COR-L47 (cell line): ENCODE data around the gene PRKAR2A.
"Not testable (repeated sequence)": the region's sequence is repeated elsewhere in the genome, so short reads cannot be mapped to it uniquely, and the experiment has no call there.

Experiments
- DNase-seq: peaks from one replicate; lab custom pipeline; 2025; lab: John Stamatoyannopoulos, UW

The PRKAR2A gene

DNA sequence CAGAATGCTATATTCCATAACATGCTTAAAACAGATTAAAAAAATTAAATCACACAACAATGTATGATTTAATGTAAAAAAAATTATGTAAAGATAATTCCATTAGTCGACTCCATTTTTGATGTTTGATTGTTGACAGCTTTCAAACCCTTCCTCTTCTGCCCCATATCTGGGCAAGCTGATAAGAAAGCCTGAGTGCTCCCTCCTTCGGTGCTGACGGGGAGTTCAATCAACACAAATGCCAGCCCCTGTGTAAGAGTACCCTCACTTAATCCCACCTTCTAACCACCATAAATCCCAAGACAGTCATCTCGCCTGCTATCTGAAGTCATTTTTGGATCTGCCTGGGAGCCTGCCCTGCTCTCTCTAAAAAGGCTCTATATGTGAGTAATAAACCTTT lies 70.8 kb downstream of the PRKAR2A start:
- DNase-seq, result no peak

DNA sequence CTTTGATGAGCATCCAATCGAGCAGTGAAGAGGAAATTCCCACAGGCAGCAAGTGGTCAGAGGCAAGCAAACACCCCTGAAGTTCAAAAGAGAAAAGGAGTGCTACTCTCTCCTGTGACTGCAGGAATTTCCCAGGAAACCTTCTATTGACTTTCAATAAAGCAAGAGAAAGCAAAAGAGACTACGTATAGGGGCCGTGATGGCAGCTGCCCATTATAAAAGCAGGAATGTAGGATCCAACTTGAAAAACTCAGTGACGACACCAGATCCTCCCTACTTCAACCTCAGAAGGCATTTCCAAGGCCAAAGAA lies 77.5 kb downstream of the PRKAR2A start:
- no peak for DNase-seq

- peak; percentile 5 for DNase-seq
These were observed 82.3 kb downstream of the PRKAR2A start for GRCh38 chr3:48765376-48765775.

DNA sequence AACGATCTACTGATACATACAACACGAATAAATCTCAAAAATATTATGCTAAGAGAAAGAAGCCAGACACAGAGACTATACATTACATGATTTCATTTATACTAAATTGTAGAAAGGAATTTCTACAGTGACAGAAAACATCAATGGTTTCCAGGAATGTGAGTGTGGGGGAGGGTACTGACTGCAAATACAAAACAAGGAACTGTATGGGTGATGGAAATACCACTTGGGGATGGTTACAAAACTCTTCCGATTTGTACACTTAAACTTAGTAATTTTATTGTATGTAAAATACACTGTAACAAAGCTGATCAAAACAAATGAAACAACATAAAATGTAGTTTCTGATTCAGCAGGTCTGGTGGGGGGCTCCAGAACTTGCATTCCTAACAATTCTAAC lies 84.9 kb downstream of the PRKAR2A start:
- no peak for DNase-seq

GRCh38 chr3:48759991-48760540 lies 87.6 kb downstream of the PRKAR2A start:
- DNase-seq, result not testable (repeated sequence)

GRCh38 chr3:48759531-48759930 lies 88.1 kb downstream of the PRKAR2A start:
- DNase-seq, result not testable (repeated sequence)

- DNase-seq, result no peak
These were observed 88.6 kb downstream of the PRKAR2A start for GRCh38 chr3:48759071-48759470.

- DNase-seq, result no peak
These were observed 91.0 kb downstream of the PRKAR2A start for GRCh38 chr3:48756640-48757039.

- no peak for DNase-seq
These were observed 96.8 kb downstream of the PRKAR2A start for GRCh38 chr3:48750856-48751255.

DNA sequence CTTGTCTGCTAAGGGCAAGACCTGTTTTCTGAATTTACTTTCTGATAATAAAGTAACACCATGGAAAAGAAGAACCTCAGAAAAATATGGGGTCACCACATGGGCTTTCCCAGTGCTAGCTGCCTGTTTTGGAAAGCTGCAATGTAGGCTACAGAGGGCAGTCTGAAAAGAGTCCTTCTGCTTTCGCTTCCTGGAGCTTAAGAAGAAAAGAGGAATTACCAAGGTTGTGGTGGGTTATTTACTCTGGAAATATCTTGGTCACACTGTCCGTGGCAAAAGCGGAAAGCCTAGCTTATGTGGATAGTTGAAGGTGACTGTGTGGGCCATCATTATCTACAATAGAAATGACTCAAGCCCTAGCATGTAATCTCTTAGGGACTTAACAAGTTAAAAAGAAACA lies 98.9 kb downstream of the PRKAR2A start:
- DNase-seq, result no peak

DNA sequence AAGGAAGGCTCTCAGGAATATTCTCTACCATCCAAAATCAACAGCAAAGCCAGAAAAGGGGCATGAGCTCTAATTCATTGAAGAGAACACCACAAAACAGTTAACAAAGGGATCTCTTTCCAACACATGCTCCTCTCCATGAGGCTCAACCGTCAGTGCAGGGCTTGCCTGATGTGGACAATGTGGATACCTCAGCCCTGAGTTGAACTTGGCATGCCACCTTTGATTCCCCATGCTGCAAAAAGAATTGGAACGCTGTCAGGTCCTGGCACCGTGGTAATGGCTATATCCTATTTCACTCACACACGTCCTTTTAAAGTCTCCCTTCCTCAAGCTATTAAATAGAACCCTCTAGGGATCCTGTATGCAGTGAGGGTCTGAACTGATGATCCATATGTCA lies 100.0 kb downstream of the PRKAR2A start:
- no peak for DNase-seq

DNA sequence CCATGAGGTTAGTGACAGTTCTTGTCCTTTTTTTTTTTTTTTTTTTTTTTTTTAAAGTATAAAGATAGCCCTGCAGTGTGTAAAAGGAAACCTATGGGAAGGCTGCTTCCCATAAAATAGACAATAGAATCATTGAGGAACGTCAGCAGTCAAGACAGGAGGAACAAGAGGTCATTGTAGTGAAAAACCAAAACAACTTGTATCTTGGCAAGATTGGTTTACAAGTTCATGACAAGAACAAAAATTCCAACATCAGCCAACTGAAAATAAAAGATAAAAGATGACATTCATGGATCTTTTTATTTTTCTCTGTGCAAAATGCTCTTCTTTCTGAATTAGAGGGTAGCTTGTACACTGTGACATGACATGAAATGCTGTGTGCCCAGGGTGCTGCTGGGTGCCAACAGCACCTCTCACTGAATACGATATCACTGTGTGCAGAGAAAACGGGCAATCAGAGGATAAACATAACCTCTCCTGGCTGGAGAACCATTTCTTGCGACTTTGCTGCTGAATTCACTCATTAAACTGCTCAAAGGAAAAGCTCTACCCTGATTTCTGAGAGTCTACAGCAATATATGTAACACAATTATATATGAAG lies 100.6 kb downstream of the PRKAR2A start:
- no peak for DNase-seq

- no peak for DNase-seq
These were observed 103.9 kb downstream of the PRKAR2A start for GRCh38 chr3:48743773-48744172.

- not testable (repeated sequence) for DNase-seq
These were observed 106.4 kb downstream of the PRKAR2A start for GRCh38 chr3:48741226-48741625.

- DNase-seq, result no peak
These were observed 107.5 kb downstream of the PRKAR2A start for GRCh38 chr3:48739955-48740823.

DNA sequence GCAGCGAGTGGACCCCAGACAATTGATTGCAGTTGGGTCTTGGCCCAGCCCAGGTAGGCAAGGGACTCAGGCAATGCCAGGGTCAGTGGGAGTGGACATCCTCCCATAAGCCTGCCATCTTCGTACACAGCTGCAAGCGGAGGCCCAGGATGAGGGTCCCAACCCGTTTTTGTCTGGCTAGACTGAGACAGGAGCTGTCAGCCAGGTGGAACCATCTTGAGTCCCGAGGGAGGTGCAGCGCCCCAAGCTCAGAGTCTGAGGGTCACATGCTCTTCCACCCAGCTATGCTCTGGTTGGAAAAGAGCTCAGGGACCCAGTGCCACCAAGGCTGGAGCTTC lies 108.1 kb downstream of the PRKAR2A start:
- no peak for DNase-seq

- DNase-seq, result no peak
These were observed 108.6 kb downstream of the PRKAR2A start for GRCh38 chr3:48738926-48739616.

GRCh38 chr3:48738144-48738536 lies 109.5 kb downstream of the PRKAR2A start:
- no peak for DNase-seq

- DNase-seq, result not testable (repeated sequence)
These were observed 112.5 kb downstream of the PRKAR2A start for GRCh38 chr3:48735075-48735767.

DNA sequence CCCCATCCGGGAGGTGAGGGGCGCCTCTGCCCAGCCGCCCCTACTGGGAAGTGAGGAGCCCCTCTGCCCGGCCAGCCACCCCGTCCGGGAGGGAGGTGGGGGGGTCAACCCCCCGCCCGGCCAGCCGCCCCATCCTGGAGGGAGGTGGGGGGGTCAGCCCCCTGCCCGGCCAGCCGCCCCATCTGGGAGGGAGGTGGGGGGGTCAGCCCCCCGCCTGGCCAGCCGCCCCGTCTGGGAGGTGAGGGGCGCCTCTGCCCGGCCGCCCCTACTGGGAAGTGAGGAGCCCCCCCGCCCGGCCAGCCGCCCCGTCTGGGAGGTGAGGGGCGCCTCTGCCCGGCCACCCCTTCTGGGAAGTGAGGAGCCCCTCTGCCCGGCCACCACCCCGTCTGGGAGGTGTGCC lies 113.1 kb downstream of the PRKAR2A start:
- DNase-seq, result not testable (repeated sequence)

DNA sequence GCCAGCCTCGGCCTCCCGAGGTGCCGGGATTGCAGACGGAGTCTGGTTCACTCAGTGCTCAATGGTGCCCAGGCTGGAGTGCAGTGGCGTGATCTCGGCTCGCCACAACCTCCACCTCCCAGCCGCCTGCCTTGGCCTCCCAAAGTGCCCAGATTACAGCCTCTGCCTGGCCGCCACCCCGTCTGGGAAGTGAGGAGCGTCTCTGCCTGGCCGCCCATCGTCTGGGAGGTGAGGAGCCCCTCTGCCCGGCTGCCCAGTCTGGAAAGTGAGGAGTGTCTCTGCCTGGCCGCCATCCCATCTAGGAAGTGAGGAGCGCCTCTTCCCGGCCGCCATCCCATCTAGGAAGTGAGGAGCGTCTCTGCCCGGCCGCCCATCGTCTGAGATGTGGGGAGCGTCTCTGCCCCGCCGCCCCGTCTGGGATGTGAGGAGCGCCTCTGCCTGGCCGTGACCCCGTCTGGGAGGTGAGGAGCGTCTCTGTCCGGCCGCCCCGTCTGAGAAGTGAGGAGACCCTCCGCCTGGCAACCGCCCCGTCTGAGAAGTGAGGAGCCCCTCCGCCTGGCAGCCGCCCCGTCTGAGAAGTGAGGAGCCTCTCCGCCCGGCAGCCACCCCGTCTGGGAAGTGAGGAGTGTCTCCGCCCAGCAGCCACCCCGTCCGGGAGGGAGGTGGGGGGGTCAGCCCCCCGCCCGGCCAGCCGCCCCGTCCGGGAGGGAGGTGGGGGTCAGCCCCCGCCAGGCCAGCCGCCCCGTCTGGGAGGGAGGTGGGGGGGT lies 113.7 kb downstream of the PRKAR2A start:
- not testable (repeated sequence) for DNase-seq

GRCh38 chr3:48727511-48727910 lies 120.2 kb downstream of the PRKAR2A start:
- no peak for DNase-seq
